ENCODE measurements around the gene RIT2.

The RIT2 gene

DNA sequence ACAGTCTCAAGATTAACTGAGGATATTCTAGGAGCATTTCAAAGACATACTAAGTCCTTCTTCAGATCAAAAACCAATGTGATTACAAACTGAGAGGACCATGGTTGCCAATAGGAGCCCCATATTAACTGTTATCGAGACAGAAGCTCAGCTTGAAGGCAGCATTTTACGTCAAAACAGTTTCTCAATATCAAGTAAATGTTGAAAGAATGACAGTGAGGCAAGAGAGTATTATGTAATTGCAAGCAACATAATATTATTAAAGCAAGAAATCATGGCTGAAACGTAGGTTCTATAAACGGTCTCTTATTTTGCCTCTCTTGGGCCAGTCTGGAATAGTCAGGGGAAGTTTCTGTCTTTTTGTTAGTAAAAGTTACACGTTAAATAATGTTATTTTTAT is 22.9 kb downstream of the RIT2 start:
- DNase-seq (ENCODE audit: low read depth in 1 of 2, low spot score in 1 of 2): no peak

DNA sequence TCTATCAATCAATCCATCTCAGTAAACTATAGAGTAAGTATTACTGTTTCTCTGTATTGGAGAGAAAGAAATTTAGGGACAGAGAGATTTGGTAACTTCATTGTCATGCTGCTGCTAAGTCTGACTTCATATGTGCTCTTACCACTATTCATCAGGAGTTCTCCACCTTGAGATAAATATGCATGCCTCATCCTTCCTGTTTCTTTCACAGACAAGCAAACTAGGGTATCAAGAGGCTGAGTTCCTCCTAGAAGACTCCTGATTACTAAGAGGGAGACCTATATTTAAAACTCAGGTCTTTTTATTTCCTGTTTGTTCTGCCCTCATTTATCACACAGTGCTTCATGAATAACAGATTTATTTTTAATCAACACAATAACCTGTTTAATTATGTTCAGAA is 34.1 kb downstream of the RIT2 start:
- DNase-seq (ENCODE audit: low read depth in 1 of 2, low spot score in 1 of 2): no peak

DNA sequence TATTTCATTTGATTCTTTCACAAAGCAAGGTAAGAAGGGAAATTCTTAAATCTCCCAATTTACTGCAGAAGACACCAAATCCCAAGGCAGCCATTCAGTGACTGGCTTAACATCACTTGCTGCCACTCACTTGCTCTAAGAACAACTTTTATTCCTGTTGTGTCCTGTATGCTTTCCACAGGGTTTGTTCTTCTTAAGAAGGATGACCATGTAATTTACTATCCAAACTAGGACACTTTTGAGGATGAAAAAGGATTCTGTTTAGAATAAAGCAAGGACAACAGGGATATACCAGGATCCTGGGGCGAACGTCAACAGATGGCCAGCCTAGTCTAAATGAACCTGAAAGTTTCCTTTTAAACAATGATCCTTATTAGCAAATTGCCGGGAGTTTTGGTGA is 34.8 kb downstream of the RIT2 start:
- DNase-seq (ENCODE audit: low read depth in 1 of 2, low spot score in 1 of 2): no peak

DNA sequence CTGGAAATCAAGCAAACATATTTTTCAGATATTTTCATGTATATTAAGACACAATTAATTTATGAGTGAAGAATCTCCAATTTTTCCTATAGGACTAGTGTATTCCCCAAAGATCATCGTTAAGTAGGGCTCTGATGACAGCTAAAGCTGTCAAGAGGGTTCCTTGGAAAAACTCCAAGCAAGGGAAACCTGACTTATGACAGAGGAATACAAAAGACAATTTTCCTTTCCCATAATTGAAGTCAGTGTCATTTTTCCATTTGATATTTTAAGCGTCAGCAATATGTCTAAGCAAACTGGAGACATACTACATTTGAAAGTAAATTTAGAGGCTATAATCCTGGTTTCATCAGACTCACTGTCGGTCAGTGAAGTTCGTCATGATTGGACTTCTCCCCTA is 36.1 kb downstream of the RIT2 start:
- DNase-seq (ENCODE audit: low read depth in 1 of 2, low spot score in 1 of 2): no peak

DNA sequence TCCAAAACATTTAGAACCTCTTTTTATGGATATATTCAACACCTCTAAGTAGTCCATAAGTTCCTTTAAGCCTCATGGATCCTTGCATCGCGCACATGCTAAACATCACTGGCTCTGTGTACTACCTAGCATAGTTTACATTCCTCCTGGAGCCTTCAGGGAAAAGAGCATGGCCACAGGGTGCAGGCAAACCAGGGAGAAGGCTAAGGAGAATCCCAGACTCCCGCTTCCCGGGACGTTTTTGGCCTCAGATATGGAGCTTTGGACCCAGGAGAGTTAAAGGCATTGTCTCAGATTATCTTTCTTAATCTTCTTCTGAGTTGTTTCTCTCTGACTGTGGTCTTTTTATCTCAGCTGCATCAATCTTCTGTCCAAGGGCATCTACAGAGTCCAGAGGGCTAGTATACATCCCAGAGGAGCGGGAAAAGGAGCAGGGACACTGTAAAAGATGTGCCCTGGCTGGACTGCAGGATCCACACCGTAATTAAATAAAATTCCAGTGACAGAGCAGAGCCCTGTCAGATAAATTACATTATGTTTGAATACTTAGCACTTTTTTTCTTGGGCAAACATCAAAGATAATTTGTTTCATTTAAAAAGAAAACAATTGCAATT is 36.9 kb downstream of the RIT2 start:
- no peak for DNase-seq (ENCODE audit: low read depth in 1 of 2, low spot score in 1 of 2)

DNA sequence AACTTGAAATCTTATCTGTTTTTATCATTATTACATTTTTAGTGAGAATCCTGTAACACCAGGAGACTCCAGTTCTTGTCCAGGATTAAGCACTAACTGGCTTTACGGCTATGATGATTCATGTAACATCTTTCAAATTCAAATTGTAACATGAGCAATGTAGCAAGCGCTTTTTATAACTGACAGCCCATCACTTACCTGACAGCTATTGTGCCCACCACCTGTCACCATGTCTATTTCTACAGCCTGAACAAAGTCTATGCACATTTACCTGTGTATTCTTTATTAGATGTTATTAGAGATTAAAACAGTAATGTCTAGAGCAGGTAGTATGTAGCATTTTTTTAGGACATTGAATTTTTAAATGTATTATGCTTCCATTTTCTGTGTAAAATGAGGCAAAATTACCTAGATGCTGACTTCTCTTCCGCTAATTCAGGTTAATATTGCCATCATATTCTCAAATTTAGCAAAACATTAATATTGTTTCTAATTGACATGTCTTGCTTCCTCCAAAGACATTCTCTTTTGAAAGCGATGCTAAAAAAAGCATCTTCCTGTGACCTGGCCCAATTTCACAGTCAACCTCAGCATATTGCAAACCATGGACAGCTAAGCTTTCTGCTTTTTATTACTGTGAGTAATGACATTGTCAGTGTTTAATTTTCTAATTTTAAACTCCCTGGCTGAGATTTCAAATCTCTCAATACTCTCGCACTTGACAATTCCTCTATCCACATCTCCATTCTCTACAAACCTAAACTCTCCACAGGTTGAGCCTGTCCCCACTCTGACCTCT is 37.8 kb downstream of the RIT2 start:
- DNase-seq (ENCODE audit: low read depth in 1 of 2, low spot score in 1 of 2): no peak

DNA sequence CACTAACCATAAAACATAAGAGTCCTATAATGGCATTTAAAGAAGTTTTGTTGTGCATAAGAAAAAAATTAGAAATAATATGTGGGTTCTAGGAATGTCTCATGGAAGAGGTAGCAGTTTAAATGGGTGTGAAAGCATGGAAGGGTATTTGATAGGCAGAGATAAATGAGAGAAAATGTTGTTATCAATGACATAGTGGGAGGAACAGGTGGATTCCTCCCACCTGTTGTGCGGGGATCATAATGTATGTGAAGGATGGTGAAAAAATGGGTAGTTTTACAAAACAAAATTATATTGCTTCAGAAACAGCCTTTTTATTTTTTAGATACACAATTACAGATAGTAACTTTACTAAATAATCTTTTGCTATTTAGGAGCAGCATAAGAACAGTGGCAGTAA is 41.7 kb downstream of the RIT2 start:
- no peak for DNase-seq (ENCODE audit: low read depth in 1 of 2, low spot score in 1 of 2)

GRCh38 chr18:43068781-43069180 is 46.7 kb downstream of the RIT2 start:
- no peak for DNase-seq (ENCODE audit: low read depth in 1 of 2, low spot score in 1 of 2)

- no peak for DNase-seq (ENCODE audit: low read depth in 1 of 2, low spot score in 1 of 2)
Measured at GRCh38 chr18:43067570-43067969, 47.9 kb downstream of the RIT2 start.

DNA sequence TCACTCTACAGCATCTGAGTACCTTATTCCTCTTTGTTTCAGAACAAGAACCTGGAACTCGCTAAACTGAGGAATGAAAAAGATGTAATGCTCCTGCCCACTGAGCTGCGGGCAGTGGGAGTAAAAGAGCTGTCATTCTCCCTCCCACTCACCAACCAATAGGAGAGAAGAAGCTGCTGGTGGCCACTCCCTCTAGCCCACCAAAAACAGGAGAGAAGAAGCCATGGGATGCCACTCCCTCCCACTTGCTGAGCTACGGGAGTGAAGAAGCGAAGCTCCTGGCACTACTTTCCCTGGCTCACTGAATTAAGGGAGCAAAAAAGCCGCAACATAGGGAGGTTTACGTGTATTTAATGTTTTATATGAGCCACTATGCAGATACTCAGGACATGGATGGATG is 53.7 kb downstream of the RIT2 start:
- no peak for DNase-seq (ENCODE audit: low read depth in 1 of 2, low spot score in 1 of 2)

- DNase-seq (ENCODE audit: low read depth in 1 of 2, low spot score in 1 of 2): no peak
Measured at GRCh38 chr18:43061318-43061717, 54.2 kb downstream of the RIT2 start.

DNA sequence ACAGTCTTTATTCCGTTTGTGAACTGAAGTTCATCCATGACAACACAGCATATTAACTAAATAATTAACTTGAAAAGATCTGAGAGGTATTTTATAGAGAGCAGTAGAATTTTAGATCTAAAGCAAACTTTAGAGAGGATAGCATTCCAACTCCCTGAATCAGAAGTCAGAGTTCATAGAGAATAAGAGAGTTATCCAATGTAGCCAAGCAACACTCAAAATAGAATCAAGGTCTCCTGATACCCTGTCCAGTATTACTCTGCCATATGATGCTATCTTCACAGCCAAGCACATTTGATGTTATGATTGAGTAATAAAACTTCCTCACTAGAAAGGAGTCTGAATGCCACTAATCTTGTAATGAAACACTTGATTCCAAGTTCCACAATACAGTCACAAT is 55.5 kb downstream of the RIT2 start:
- no peak for DNase-seq (ENCODE audit: low read depth in 1 of 2, low spot score in 1 of 2)

DNA sequence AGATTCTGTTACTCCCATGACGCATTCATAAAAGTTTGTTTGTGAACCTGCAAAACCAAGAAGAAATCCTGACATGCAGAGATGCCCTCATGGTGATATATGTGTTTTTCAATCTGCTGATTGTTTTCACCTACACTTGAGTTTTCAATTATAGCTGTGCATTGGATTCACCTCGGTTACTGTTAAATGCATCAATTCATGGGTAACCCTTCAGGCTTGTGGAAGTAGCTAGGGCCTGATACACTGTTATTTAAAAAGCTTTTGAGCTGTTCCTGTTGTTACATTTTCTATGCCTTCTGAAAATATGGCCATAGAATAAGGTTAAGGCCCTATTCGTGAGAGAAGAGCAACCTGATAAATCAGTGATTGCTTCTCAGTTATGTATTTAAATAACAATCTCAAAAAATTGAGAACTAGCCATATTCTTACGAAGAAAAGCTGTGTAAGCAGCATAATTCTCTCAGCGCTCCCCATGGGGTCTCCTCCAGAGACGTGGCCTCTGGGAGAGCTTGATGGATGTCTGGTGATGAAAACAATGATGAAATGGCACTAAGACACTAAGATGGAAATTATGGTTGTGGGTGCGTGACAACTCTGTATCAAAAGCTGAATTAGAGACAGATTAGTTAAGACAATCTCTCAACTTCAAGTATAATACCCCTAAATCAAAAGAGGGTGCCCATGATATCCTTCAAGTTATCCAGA is 60.5 kb downstream of the RIT2 start:
- DNase-seq (ENCODE audit: low read depth in 1 of 2, low spot score in 1 of 2): no peak

DNA sequence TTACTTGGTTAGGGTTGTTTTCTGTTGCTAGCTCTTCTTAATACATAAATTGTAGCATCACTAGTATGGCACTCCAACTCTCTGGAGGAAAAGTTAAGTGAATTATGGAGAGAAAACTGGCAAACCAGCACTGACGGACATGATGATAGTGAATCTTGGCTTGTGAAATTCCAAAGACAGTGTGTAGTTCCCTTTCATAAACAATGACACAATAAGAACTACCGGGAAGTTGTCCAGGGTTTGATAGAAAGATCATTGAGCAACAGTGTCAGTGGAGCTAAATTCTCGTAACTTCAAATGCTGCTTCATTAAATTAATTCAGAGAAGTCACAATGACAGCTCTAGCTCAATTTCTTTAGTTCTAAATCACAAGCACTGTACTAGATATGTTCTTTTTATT is 66.5 kb downstream of the RIT2 start:
- DNase-seq (ENCODE audit: low read depth in 1 of 2, low spot score in 1 of 2): no peak

DNA sequence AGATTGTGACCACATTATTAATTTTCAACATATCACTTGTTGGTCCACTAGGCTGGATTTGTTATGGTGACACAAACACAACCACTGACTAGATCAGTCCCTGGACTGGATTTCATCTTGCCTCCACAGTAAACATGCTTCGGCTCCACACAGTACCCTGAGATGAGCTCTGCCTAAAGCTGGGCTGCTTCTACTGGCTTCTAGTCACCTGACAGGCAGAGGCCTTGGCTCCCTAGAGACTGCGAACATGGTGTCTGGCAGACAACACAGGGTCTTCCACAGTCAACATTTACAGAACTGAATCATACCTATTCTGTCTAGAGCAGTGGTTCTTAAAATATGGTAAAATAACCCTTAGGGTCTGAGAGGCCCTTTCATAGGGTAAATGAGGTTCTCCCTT is 69.2 kb downstream of the RIT2 start:
- no peak for DNase-seq (ENCODE audit: low read depth in 1 of 2, low spot score in 1 of 2)

GRCh38 chr18:43043626-43044025 is 71.9 kb downstream of the RIT2 start:
- no peak for DNase-seq (ENCODE audit: low read depth in 1 of 2, low spot score in 1 of 2)

GRCh38 chr18:43040281-43040680 is 75.2 kb downstream of the RIT2 start:
- DNase-seq (ENCODE audit: low read depth in 1 of 2, low spot score in 1 of 2): no peak

- no peak for DNase-seq (ENCODE audit: low read depth in 1 of 2, low spot score in 1 of 2)
Measured at GRCh38 chr18:43034683-43035500, 80.6 kb downstream of the RIT2 start.

DNA sequence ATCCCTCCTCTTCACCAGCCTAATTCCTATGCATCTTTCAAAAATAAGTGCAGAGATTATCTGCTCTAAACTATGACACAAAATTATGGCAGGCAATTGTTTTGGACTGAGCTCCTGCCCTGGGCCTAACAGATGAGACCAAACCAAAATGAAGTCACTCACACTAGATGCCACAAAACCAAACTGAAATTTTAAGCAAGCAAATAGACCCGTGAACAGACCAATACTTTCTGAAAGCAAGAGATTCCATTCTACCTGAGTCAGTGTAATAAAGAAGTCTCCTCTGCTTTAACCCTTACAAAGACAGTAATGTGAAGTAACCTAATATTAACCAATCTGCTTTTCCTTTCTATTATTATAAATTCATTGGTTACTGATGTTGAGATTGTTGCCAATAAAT is 84.3 kb downstream of the RIT2 start:
- DNase-seq (ENCODE audit: low read depth in 1 of 2, low spot score in 1 of 2): no peak

GRCh38 chr18:43029414-43029813 is 86.1 kb downstream of the RIT2 start:
- no peak for DNase-seq (ENCODE audit: low read depth in 1 of 2, low spot score in 1 of 2)

DNA sequence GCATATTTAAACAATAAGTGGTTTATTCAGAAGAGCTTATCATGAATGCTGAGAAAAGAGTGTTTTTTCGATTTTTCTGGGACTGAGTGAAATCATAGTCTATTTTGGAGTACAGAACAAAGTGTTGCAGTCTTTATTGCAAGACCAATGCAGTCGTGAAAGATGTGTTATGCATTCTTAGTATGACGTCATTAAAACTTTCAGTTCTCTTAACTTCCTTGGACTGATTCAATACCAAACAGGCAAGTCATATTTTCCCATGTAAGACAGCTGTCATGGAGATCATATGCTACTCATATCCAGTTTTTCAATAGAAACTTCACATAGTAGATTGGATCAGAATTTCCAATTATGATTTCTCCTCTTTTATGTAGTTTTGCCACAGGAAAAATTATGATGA is 92.6 kb downstream of the RIT2 start:
- DNase-seq (ENCODE audit: low read depth in 1 of 2, low spot score in 1 of 2): no peak

DNA sequence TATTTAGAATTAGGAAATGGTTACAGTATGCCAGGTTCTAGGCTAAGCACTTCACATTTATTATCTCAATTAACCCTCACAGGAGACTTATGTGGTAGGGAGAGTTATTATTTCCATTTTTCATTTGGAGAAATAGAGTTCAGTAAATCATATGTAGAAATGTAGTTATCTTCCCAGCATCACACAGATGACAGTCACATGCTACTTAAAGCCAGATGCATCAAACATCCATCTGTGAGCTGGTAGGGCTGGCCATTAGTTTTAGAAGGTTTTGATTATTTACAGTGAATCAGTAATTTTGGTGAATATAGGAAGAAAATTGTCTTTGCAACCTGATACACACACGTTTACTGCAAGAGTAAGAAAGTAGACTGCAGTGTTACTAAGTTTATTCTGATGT is 97.9 kb downstream of the RIT2 start:
- no peak for DNase-seq (ENCODE audit: low read depth in 1 of 2, low spot score in 1 of 2)
